CD1c-positive myeloid dendritic cell (primary cell): ENCODE results near the gene PPP1R2C.

Experiments used
- DNase-seq: peaks from one replicate; pipeline ENCODE4 v3.0.0-alpha.2; 2016; ENCODE audit errors: extremely low spot score

Gene PPP1R2C

DNA sequence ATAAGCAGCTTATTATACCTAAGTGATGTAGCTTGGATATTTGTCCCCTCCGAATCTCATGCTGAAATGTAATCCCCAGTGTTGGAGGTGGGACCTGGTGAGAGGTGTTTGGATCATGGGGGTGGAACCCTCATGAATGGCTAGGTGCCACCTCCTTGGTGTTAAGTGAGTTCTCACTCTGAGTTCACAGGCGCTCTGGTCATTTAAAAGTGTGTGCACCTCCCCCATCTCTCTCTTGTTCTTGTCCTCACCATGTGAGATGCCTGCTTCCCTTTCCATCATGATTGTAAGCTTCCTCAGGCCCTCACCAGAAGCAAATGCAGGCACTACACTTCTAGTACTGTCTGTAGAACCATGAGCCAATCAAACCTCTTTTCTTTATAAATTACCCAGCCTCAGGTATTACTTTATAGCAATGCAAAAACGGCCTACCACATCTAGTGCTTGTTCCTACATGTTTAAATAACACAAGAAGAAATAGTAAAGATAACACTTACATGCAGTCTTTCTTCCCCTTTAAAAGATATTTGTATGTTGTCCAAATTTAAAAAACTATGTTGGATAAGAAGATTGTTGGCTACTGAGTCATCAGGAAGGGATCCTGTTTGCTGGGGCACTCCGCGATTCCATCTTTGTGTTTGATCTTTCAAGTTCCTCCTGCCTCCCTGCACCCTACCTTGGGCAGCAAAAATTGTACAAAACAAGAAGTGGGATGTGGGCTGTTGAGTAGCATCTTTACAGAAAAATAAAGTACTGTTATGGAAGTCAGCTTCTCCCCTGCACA, 29.7 kb downstream of the PPP1R2C start:
- DNase-seq, result no peak

GRCh38 chrX:42746606-42747005, 31.4 kb downstream of the PPP1R2C start:
- no peak for DNase-seq

DNA sequence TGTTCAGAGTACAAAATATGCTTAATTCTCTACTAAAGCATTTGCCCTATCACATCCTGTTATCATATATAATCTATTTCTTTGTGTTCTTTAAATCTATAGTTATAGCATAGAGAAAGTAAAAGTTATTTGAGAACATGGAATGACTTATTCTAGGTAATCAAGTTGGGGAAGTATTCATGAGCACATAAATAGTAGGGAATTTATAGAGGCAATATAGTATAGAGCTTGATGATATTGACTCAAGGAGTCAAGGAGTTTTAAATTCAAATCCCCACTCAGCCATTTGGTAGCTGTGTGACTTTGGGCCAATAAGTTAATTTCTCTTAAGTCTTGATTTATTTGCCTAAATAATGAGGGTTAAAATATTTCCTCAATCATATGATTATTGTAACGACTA, 37.5 kb downstream of the PPP1R2C start:
- DNase-seq, result no peak

- peak; percentile 1 for DNase-seq
These were observed 38.2 kb downstream of the PPP1R2C start for GRCh38 chrX:42739741-42740140.

DNA sequence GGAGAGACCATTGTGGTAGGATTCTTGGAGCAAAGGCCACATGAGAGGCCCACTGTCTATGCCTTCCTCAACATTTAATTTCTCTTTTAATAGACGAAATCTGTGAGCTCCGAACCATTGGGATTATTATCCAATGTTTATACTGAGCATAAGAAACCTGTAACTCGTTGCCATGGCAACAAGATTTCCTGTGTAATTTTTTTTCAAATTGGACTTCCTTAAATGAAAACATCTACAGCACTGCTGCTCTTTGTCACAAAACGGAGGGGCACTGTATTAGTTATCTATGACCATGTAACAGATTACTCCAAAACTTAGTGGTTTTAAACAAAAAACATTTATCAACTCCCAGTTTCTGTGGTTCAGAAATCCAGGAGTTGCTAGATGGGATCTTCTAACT, 38.7 kb downstream of the PPP1R2C start:
- DNase-seq, result peak; percentile 59

DNA sequence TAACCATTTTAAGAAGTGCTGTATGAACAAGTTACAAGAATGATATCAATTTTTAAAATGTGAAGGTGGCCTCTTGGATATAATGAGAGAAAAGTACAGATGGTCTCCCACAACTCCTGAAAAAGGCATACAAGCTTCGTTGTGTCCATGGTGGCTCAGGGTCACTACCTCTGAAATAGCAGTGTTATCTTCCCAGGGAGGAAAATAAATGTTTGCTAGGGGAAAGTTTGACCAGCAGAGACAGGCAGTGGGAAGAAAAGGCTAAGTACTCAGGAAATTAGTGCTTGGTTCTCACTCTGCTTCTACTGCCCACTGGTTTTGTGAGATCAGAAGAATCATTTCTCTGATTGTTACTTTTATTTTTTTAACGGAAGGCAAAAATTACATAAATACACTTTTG, 39.4 kb downstream of the PPP1R2C start:
- no peak for DNase-seq

- no peak for DNase-seq
These were observed 42.7 kb downstream of the PPP1R2C start for GRCh38 chrX:42735250-42735649.

- no peak for DNase-seq
These were observed 45.5 kb downstream of the PPP1R2C start for GRCh38 chrX:42732506-42732905.
